GM19193 (cell line): ENCODE data around the gene PALS2.

ENCODE experiments used
- POLR2A ChIP-seq: IDR thresholded peaks from 4 replicates; pipeline ENCODE4 v1.6.1; 2011; ENCODE audit not compliant: insufficient read depth, insufficient read length; ENCODE audit errors: extremely low read depth

The PALS2 gene, protein sequence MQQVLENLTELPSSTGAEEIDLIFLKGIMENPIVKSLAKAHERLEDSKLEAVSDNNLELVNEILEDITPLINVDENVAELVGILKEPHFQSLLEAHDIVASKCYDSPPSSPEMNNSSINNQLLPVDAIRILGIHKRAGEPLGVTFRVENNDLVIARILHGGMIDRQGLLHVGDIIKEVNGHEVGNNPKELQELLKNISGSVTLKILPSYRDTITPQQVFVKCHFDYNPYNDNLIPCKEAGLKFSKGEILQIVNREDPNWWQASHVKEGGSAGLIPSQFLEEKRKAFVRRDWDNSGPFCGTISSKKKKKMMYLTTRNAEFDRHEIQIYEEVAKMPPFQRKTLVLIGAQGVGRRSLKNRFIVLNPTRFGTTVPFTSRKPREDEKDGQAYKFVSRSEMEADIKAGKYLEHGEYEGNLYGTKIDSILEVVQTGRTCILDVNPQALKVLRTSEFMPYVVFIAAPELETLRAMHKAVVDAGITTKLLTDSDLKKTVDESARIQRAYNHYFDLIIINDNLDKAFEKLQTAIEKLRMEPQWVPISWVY

DNA sequence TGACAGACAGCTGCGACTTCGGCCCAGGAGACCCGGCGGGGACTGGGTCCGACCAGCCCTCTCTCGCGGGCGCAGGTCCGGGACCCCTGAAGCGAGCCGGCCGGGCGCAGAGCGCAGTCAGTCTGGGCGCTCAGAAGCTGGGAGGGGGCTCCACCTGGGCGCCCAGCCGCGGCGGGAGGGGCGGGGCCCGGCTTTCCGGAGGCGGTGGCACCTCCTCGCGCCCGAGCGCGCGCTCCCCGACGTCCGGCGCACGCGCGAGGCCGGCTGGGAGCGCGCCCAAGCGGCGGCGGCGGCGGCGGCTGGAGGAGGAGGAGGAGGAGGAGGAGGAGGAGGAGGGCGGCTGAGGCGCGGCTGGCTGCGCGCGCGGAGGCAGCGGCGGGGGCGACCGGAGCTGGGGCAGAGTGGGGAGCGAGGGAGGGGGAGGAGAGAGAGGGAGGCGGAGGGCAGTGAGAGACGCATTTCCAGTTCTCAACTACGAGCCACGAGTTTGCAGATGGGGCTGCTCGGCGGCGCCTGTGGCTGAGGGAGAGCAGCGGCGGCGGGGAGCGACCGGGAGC, at the start of gene PALS2:
PALS2 (plus strand) TSS at position 456 of the 557 bp plus-strand sequence. CDS start 50,216 bp downstream, outside the sequence.
- peak; percentile 41 for TF ChIP-seq POLR2A

DNA sequence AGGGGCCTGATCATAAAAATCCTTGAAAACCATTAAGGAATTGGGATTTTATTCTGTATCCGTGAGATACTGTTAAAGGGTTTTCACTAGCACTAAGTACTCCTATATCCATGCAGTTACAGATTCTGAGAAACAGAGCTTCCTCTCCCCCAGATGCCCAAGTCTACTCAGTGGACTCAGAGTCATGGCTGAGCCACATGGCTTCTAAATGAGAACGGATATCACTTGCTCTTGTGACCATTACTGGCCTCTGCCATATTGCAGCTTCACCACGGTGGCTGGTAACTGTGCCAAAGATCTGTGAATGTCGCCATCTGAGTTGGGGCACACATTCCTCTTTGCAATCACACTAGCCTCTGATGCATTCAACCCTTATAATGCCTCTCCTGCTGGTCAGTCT, 42.0 kb upstream of the PALS2 start:
- no peak for TF ChIP-seq POLR2A

DNA sequence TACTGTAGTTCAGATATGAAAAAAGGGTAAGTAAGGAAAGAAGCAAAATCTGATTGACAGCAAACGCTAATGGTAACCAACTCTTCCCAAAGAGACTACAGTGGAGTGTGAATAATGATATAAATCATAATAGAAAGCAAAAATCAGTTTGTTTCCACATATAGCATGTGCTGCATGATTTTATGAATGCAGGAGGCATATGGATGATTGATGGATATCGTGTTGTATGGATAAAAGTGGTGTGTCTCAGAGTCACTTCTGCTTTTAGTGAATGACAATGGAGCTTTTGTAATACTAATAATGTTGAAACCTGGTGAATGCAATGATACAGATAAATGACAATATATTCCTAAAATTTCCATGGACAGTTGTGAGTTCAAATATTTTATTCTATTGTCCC, 36.6 kb upstream of the PALS2 start:
- no peak for TF ChIP-seq POLR2A

DNA sequence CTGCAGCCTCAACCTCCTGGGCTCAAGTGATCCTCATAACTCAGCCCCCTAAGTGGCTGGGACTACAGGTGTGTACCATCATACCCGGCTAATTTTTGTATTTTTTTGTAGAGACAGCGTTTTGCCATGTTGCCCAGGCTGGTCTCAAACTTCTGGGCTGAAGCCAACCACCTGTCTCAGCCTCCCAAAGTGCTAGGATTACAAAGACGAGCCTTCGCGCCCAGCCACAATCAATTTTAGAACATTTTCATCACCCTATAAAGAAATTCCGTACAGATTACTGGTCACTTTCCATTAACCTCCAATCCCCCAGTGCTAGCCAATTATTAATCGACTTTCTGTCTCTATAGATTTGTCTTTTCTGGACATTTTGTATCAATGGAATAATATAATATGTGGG, 32.3 kb upstream of the PALS2 start:
- no peak for TF ChIP-seq POLR2A

DNA sequence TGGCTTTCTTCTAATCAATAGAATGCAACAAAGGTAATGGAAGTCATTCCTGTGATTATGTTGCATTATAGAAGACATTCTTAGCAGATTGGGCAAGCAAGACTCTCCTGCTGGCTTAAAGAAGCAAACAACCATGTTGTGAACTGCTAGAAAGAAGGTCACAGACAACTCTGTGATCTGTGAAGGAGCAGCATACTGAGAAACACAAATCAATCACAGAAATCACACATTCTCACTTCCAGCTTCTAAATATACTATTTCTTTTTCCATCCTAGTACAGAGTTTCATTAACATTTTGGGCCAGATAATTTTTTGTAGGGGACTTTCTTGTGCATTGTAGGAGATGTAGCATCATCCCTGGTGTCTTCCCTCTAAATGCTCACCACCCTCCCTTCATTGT, 28.0 kb upstream of the PALS2 start:
- no peak for TF ChIP-seq POLR2A

DNA sequence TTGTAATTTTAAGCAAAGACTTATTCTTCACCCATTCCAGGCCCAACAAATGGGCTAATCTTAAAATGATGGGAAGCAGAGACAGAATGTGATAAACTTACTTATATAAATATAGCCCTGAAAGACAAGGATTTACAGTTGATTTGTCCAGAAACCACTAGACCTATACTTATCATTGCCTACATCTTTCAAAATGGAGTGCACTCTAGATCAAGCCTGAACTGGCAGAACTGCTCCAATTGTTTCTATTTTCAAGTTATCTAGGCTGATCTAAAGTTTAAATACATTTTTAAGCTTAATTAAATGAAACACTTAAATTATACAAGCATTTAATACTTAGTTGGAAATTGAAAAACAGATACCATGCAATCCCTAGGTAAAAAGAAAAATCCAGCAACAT, 24.9 kb upstream of the PALS2 start:
- TF ChIP-seq POLR2A: no peak

DNA sequence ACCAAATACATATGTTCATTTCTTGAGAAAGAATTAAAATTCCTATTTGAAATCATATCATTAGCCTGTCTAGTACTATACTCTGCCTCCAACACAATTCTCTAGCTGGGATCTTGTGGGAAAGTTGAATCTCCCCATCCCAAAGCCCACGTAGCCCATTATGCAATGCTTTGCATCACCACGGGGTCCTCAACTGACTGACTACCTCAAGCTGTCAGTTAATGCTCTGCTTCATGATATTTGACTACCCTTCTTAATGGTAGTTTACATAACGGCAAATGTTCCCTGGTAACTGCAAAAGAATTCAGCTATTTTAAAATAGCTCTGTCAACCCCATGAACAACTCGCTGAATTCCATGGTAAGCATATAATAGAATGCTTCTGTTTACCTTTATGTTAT, 23.3 kb upstream of the PALS2 start:
- no peak for TF ChIP-seq POLR2A

DNA sequence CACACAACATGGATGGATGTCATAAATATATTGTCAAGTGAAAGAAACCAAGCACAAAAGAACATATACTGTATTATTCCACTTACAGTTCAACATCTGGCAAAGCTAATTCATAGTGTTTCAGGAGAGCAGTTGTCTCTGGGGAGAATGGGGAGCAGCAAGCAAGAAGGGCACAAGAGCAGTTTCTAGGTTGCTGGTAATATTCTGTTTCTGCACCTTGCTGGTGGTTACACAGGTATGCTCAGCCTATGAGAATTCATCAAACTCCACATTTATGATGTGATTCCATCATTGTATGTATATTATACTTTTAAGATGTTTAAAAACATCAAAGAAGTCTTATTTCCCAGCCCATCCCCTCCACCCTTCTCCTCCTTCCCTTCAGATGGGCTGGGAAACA, 18.1 kb upstream of the PALS2 start:
- TF ChIP-seq POLR2A: no peak

DNA sequence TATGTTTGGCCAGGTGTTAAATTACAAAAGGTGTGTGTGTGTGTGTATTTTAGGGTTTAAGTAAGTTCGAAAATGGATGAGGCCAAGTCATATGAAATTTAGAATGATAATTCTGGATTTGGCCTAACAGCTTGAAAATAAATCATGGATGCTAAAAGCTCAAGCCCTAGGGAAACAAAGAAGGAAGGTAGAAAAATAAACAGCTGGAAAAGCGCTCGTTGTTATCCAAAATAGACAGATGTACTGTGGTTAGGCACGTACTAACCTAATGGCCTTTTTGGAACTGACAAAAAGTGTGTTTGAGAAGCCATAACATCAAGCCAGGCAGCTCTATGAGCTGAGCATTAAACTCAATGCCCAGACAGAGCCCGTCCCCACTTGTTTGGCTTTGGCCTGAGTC, 17.5 kb upstream of the PALS2 start:
- no peak for TF ChIP-seq POLR2A

DNA sequence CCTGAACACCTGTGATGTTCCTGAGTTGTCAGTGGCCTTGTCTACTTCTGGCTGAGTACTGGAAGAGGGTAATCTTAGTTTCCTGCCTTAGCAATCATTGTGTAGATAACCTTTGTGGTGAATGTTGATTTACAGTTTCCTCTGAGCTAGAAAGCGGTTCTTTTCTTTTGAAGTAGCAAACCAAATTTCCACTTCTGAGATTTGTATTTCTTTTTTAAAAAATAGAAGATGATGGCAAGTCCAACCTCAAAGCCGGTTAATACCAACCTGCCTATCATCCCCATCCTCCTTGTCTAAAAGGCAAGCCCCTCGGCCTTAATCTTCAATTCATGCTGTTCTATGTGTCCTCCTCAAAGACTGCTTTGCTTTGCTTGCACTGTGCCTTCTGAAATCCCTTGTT, 12.5 kb upstream of the PALS2 start:
- TF ChIP-seq POLR2A: no peak

DNA sequence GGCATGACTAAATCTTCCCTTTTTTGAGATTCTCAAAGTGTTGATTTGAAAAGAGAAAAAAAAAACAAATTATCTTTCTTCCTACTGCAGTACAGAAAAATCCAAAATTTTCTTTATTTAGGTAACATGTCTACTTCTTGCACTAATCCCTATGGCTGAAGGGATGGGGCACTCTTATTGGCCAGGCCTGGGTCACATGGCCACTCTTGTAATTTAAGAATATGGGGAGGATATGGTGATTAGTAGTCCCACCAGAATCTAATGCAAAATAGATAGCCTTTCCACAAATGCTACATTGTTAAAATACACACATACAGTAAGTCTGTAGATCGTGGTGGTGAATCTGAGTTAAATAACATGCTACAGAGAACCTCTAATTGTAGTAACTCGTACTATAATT, 7.0 kb upstream of the PALS2 start:
- no peak for TF ChIP-seq POLR2A

DNA sequence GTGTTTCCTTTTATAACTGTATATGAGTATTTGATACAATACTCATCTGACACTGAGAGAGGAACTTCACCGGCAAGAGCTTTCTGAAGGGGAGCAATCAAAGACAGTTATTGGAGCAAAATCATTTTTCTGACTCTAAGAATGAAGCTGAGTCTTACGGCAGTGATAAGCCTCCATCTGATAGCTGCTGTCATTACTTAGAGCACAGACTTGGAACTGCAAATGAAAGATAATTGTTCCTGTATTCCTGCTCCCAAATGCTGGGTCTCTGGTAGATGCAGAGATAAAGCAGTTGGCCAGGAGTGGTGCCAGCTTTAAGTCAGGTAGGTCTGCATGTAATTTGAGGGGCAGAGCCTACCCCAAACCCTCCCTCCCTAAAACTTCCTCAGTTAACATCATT, 2.3 kb upstream of the PALS2 start:
- no peak for TF ChIP-seq POLR2A

DNA sequence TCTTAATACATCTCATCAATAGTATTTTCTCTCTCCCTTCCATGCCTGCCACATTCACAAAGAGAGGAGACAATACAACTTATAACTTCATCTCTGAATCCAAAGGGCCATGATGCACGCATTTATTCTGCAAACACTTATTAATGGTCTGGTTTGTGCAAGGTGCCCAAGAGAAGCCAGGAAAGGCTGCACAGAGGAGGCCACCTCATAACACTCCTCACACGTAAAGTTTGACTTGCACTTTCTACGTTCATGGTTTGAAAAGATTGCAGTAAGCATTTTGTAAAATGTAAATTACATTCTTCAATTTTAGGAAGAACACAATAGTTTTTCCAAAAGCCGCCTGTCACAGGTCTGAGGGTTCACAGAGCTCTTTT, 1.2 kb upstream of the PALS2 start:
- TF ChIP-seq POLR2A: no peak

DNA sequence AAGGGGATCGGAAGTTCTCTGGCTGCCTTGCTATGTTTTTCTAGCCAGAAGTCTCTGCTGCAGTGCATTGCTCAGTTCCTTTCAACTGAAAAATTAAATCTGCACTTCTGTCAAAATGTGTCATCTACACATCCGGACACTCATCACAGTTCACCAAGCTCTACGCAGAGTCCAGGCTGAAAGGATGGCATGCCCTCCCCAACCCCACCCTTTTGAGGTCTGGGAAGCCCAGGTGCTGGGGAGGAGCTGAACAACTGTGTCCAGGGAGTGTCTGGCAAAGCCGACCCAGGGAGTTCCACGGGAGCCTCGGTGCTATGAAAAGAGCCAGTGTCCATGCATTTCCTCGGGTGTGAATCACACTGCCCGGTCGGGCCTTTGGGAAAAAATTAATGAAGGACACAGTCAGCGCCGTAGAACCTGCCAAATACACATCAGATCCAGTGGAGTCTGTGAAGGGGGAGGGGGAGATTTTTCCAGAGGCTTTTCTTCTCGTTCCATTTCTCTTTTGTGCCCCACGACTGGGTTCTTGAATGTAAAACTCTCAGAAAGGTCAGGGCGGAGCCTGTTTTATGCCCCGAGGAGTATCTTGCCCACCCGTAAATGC, 757 bp upstream of the PALS2 start:
- no peak for TF ChIP-seq POLR2A

DNA sequence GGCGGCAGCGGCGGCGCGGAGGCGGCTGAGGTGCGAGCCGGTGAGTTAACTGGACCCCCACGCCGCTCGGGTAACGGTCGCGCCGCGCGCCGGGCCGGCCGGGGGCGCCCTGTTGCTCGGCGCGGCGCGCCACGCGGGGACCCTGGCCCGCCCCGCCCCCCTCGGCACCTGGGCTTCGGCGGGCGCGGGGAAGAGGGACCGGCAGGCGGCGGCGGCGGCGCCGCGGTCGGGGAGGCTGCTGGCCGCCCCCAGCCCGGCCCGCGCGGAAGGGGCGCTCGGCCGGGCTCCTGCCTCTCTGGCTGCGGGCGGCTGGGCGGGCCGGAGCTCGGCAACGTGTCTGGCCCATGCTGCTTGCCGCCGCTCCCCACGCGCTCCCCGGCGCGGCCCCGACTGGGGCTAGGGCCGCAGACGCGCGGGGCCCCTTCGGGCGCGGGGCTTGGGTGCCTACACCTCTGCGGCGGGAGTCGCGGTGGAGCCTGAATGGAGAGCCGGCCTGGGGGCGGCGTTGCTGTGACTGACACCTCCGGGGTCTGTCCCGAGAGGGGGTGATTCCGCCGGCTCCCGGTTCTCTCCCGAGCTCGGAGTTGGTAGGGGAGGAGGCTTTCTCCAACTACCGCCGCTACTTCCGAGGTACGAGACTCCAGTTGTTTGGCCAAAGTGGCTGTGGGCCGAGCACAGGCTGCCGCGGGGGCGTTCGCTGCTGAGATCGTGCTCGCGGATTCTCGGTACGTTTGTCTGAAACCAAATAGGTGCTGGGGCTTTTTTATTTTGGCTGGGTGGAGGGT, 494 bp downstream of the PALS2 start:
- TF ChIP-seq POLR2A: peak; percentile 39
